Stomach (tissue), 9 donors: ENCODE data around the gene BCL11B. TPM values are rescaled to one million over a fixed set of nuclear protein-coding genes. Genes with fewer than 3 reads are reported as not detected.
A peak's percentile ranks its signal among the peaks of the same experiment; 100 is the strongest.

ENCODE experiments used
- DNase-seq, 2 donors: peaks; one replicate each; pipeline versions ENCODE4 v3.0.0 to v3.0.0-alpha.2; 2013 to 2019
- H3K27ac ChIP-seq, 5 donors: fragments of 200-600 bp in 4 of 5; sonication (generic) in 4 of 5; one replicate each; pipeline ENCODE4 v1.5.1; 2013 to 2019; ENCODE audit warnings: mild to moderate bottlenecking in 1 of 5, moderate library complexity in 1 of 5
- H3K27me3 ChIP-seq, 3 donors: fragments of 200-600 bp; sonication (generic); one replicate each; pipeline ENCODE4 v1.5.1; 2017 to 2019; ENCODE audit warnings: mixed run types in 1 of 3
- H3K36me3 ChIP-seq, 4 donors: fragments of 200-600 bp; sonication (generic); 1 replicate in 3 of 4; 2 replicates in 1 of 4; pipeline ENCODE4 v1.5.1; 2016 to 2019
- H3K4me1 ChIP-seq, 4 donors: fragments of 200-600 bp; sonication (generic); one replicate each; pipeline ENCODE4 v1.5.1; 2016 to 2019
- H3K4me3 ChIP-seq, 4 donors: fragments of 200-600 bp; sonication (generic) in 3 of 4; one replicate each; pipeline ENCODE4 v1.5.1; 2016 to 2019; ENCODE audit warnings: mild to moderate bottlenecking in 1 of 4
- H3K9me3 ChIP-seq, 4 donors: fragments of 200-600 bp; sonication (generic); one replicate each; pipeline ENCODE4 v1.5.1; 2016 to 2019
- EP300 ChIP-seq: sonication (generic); formaldehyde crosslinking; IDR thresholded peaks from one replicate; pipeline ENCODE4 v1.6.1; 2017; ENCODE audit warnings: antibody characterized with exemption
- POLR2A ChIP-seq, 4 donors: fragments of 450-650 bp; IDR thresholded peaks; one replicate each; pipeline ENCODE4 v1.6.1; 2016; ENCODE audit warnings: antibody characterized with exemption in 4 of 4, control low read depth in 2 of 4, mild to moderate bottlenecking in 1 of 4, moderate library complexity in 1 of 4
- POLR2AphosphoS5 ChIP-seq, 3 donors: sonication (generic); formaldehyde crosslinking; IDR thresholded peaks; one replicate each; pipeline ENCODE4 v1.6.1; 2016; ENCODE audit warnings: antibody characterized with exemption in 3 of 3
- WGBS, 5 donors: extraction: QIAGEN DNeasy Blood & Tissue Kit in 3 of 5; methylation state at CpG; one replicate each; pipeline versions ENCODE4 v1.1.5 to v1.1.7; 2013 to 2018; 5-methylcytosine and 5-hydroxymethylcytosine counted together
- intact Hi-C: fragments of 100-400 bp; cut with DNase I; formaldehyde crosslinking; loops from one replicate; pipeline ENCODE4 v1.15.1; 2023; ENCODE audit warnings: low total_unique reads
- polyA plus RNA-seq, 3 donors: library from polyadenylated mRNA; stranded (reverse); fragments of 200-250 nt; gene quantifications; one replicate each; pipeline ENCODE4 v1.2.3, GENCODE V29; 2013
- total RNA-seq, 5 donors: library from RNA; depleted of rRNA; stranded (reverse); fragments of >200 nt; gene quantifications; one replicate each; pipeline versions ENCODE4 v1.1.0 to v1.2.3, GENCODE V29; 2014 to 2016
- TF ChIP-seq, protein P1 (sequence below), 7 experiments: fragments of 450-650 bp in 4 of 7; fragments of 200-600 bp in 3 of 7; sonication (generic) in 3 of 7; IDR thresholded peaks; one replicate each; pipeline ENCODE4 v1.5.1; 2016 to 2019; ENCODE audit warnings: antibody characterized with exemption in 7 of 7, control low read depth in 2 of 7, mild to moderate bottlenecking in 1 of 7
- donor health status: healthy with polysubstance abuse.
- donor health status: Bipolar disorder and iron deficiency.
- donor health status: healthy.

Gene BCL11B
- total and polyA plus RNA-seq, 8 donors, result 0.15 to 9.6 (median 1.3) TPM; not detected in 1

DNA sequence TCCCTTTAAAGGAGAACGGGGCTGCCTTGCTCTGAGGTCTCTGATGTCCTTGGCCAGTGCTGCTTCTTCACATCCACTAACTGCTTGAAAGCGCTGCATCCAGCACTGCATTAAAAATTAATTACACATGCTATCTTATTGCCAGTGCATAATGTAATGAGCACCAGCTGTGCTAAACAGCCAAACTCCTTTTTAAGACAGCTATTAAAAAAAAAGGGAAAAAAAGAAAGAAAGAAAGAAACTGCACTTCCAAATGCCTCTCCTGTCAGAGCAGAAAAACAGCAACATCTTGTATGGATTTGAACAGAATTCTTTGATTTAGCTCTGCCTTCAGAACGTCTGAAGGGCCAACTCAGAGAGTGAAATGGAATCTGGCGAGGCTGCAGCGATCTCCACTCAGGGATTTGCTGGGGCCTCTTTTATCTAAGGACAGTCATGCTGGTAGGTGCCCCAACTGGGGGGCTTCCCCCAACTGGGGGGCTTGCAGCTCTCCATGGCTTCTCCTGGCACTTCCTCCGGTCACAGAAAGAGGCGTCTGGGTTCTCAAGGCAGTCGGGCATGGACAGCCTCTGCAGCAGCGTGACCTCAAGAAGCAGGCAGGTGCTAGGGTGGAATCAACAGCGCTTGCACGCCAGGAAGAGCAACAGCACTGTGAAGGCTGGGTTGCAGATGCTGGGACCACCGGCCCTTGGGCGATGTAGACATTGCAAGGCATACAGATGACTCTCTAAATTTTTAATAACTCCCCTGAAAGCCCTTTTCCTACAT, 46.4 kb downstream of the BCL11B start:
- peak in 1 of 2 donors; percentile 41 for DNase-seq
- H3K4me3 ChIP-seq, result no peak overlapping the region
- TF ChIP-seq, protein P1, sequence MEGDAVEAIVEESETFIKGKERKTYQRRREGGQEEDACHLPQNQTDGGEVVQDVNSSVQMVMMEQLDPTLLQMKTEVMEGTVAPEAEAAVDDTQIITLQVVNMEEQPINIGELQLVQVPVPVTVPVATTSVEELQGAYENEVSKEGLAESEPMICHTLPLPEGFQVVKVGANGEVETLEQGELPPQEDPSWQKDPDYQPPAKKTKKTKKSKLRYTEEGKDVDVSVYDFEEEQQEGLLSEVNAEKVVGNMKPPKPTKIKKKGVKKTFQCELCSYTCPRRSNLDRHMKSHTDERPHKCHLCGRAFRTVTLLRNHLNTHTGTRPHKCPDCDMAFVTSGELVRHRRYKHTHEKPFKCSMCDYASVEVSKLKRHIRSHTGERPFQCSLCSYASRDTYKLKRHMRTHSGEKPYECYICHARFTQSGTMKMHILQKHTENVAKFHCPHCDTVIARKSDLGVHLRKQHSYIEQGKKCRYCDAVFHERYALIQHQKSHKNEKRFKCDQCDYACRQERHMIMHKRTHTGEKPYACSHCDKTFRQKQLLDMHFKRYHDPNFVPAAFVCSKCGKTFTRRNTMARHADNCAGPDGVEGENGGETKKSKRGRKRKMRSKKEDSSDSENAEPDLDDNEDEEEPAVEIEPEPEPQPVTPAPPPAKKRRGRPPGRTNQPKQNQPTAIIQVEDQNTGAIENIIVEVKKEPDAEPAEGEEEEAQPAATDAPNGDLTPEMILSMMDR (IDR thresholded peaks at IDR 0.05), result no peak
- no peak for TF ChIP-seq EP300
- no peak for TF ChIP-seq POLR2A (IDR thresholded peaks at IDR 0.05)
- TF ChIP-seq POLR2AphosphoS5 (IDR thresholded peaks at IDR 0.05), result no peak
- no peaks in the 10 kb centered on the region for H3K9me3 ChIP-seq
- no peaks in the 10 kb centered on the region for H3K36me3 ChIP-seq
- peaks cover 0 to 12% (median 0%) of the 10 kb centered on the region in 4 donors for H3K4me1 ChIP-seq
- H3K27ac ChIP-seq, result no peak overlapping the region
- whole genome bisulfite sequencing, 5 donors, result 78 to 82% (median 81%) methylated on average over 13 of the region's 13 CpGs
- peaks cover 0 to 43% (median 1%) of the 10 kb centered on the region in 3 donors for H3K27me3 ChIP-seq
- intact Hi-C loops, result no loop called here

DNA sequence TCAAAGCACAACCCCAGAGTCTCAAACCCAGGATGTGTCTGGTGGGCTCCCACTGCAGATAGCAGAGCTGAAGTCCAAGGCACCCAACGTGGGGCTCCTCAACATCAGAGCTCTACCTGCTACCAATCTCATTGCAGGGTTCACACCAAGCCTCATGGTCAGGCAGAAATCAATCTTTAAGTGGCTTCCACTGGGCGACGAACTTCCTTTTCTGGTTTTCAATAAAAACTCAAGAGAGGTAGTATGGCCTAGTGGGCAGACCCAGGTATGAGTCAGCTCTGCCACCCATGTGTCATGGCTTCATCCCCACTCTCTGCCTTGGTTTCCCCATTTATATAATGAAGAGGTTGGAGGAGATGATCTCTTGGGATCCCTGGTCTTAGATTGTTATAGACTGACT, 47.0 kb downstream of the BCL11B start:
- no peak for DNase-seq
- H3K27me3 ChIP-seq, result peaks cover 0 to 36% (median 0%) of the 10 kb centered on the region in 3 donors
- peaks cover 0 to 8% (median 0%) of the 10 kb centered on the region in 4 donors for H3K4me1 ChIP-seq
- 74 to 85% (median 80%) methylated on average over 3 of the region's 3 CpGs for WGBS, 5 donors
- no peaks in the 10 kb centered on the region for H3K9me3 ChIP-seq
- TF ChIP-seq EP300 (no peak), POLR2A (IDR thresholded peaks at IDR 0.05) (no peak), POLR2AphosphoS5 (IDR thresholded peaks at IDR 0.05) (no peak)
- TF ChIP-seq, protein P1 (IDR thresholded peaks at IDR 0.05), result no peak
- no peak overlapping the region for H3K4me3 ChIP-seq
- intact Hi-C loops, result no loop called here
- no peak overlapping the region for H3K27ac ChIP-seq
- H3K36me3 ChIP-seq, result no peaks in the 10 kb centered on the region

DNA sequence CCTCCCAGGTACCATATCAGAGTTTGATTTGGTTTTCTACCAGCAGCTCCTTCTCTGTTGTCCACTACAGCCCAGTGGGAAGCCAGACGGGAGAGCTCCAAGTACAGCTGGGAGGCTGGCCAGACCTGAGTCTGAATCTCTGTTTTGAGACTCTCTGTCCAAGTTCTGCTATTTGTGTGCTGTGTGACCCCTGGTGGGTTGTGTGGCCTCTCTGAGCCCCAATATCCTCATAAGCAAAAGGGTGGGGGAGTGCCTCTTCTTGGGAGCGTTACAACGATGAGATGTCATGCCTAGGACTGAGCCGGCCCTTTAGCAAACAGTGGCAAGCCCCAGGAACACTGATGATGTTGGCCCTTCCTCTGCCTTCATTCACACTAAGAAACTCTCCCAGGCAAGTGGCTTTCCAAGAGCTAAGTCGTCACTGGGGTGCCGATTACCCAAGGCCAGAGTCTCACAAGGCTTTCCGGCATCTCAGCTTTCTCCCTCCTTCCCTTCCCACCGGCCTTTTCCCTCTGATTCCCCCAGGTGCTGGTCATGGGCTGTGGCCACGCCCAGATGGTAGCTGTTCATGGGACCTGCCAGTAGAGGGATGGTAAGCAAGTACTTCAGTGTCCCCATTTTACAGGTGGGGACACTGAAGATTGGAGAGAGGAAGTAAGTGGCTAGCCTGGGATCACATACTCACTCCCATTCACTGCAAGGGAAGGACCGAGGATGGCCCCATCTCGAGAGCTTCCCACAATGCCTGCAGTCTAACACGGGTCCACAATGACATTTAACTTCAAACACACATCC, 47.7 kb downstream of the BCL11B start:
- no peak for DNase-seq
- TF ChIP-seq POLR2A (IDR thresholded peaks at IDR 0.05), result no peak
- TF ChIP-seq, protein P1 (IDR thresholded peaks at IDR 0.05), result no peak
- no peak for TF ChIP-seq EP300
- no peak for TF ChIP-seq POLR2AphosphoS5 (IDR thresholded peaks at IDR 0.05)
- H3K36me3 ChIP-seq, result no peaks in the 10 kb centered on the region
- WGBS, 5 donors, result 71 to 80% (median 76%) methylated on average over 11 to 12 of the region's 12 CpGs
- no peaks in the 10 kb centered on the region for H3K9me3 ChIP-seq
- no peak overlapping the region for H3K4me3 ChIP-seq
- H3K4me1 ChIP-seq, result peaks cover 0 to 3% (median 0%) of the 10 kb centered on the region in 4 donors
- H3K27ac ChIP-seq, result no peak overlapping the region
- H3K27me3 ChIP-seq, result peaks cover 0 to 30% (median 0%) of the 10 kb centered on the region in 3 donors
- intact Hi-C loops, result no loop called here

DNA sequence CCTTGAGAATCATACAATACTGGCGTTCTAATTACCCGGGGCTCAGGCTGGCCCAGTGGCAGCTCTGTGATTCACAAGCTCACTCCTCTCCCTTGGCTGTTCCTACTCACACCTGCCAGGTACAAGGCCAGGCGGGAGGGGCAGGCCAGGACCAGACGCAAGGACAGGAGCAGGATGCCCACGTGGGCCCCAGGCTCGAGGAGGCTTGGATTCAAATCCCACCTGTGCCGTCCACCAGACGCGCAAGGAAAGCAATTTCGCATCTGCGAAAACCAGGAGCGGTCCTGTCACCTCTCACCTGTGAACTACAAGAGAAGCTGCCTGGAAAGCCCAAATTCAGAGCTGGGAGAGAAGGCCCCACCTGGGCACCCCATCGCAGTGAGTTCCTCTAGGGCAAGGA, 50.6 kb downstream of the BCL11B start:
- no peak overlapping the region for H3K27ac ChIP-seq
- H3K36me3 ChIP-seq, result no peaks in the 10 kb centered on the region
- no peak for DNase-seq
- 89 to 93% (median 92%) methylated on average over 12 to 13 of the region's 13 CpGs for WGBS, 5 donors
- peaks cover 0 to 23% (median 0%) of the 10 kb centered on the region in 3 donors for H3K27me3 ChIP-seq
- no peaks in the 10 kb centered on the region for H3K9me3 ChIP-seq
- no peak overlapping the region for H3K4me3 ChIP-seq
- intact Hi-C loops, result no loop called here
- peaks cover 0 to 3% (median 0%) of the 10 kb centered on the region in 4 donors for H3K4me1 ChIP-seq
- TF ChIP-seq, protein P1 (IDR thresholded peaks at IDR 0.05), result no peak
- TF ChIP-seq POLR2AphosphoS5 (IDR thresholded peaks at IDR 0.05) (no peak), EP300 (no peak), POLR2A (IDR thresholded peaks at IDR 0.05) (no peak)
